CD4-positive, alpha-beta T cell (primary cell): Measurements from ENCODE around the gene PLCB1. TPM values are rescaled to one million over a fixed set of nuclear protein-coding genes. Genes with fewer than 3 reads are reported as not detected.

ENCODE experiments used
- ATAC-seq: fragments of 200-7000 bp; cut with Tn5 transposase; one replicate; pipeline ENCODE4 v1.10.0; 2022; ENCODE audit warnings: mild to moderate bottlenecking; ENCODE audit not compliant: poor library complexity
- CTCF ChIA-PET: fragments of 350-600 bp; sonication (Branson Sonifier 250); formaldehyde crosslinking; loops from one replicate; lab custom pipeline; 2021; ENCODE audit warnings: antibody characterized with exemption, inconsistent platforms; lab: Charles Lee
- POLR2A ChIA-PET: fragments of 350-600 bp; sonication (Branson Sonifier 250); formaldehyde crosslinking; loops from one replicate; lab custom pipeline; 2021; ENCODE audit warnings: antibody characterized with exemption, inconsistent platforms; lab: Charles Lee
- DNase-seq, 14 experiments: peaks; one replicate each; pipeline ENCODE4 v3.0.0-alpha.2; 2013 to 2020; ENCODE audit warnings: mixed read lengths in 2 of 14
- H3K27ac ChIP-seq, 2 donors: one replicate each; pipeline versions ENCODE4 v1.5.1 to v1.7.0; 2013; ENCODE audit warnings: low read length in 2 of 2, low read depth in 1 of 2, mild to moderate bottlenecking in 1 of 2
- H3K27me3 ChIP-seq, 2 experiments: 1 replicate in 1 of 2; 2 replicates in 1 of 2; pipeline versions ENCODE4 v1.6.1 to v1.7.0; 2013; ENCODE audit warnings: low read length in 2 of 2, control low read depth in 1 of 2, mild to moderate bottlenecking in 1 of 2, moderate library complexity in 1 of 2; ENCODE audit not compliant: insufficient read depth in 2 of 2, control insufficient read depth in 1 of 2
- H3K36me3 ChIP-seq: one replicate; pipeline ENCODE4 v1.6.1; 2013; ENCODE audit warnings: low read length, control low read depth; ENCODE audit not compliant: insufficient read depth
- H3K4me1 ChIP-seq: one replicate; pipeline ENCODE4 v1.6.1; 2013; ENCODE audit warnings: low read length, control low read depth; ENCODE audit not compliant: insufficient read depth
- H3K4me3 ChIP-seq: one replicate; pipeline ENCODE4 v1.5.1; 2013; ENCODE audit warnings: mild to moderate bottlenecking, low read length, moderate library complexity
- H3K9me3 ChIP-seq, 2 experiments: 1 replicate in 1 of 2; 2 replicates in 1 of 2; pipeline versions ENCODE4 v1.6.1 to v1.7.0; 2013; ENCODE audit warnings: low read length in 2 of 2, mild to moderate bottlenecking in 2 of 2, control low read depth in 1 of 2, moderate library complexity in 1 of 2; ENCODE audit not compliant: control insufficient read depth in 1 of 2, insufficient read depth in 1 of 2
- H3K27ac Mint-ChIP-seq: one replicate; pipeline ENCODE4 v1.8.0; 2020; ENCODE audit warnings: mixed read lengths
- H3K27me3 Mint-ChIP-seq: one replicate; pipeline ENCODE4 v1.8.0; 2021; ENCODE audit warnings: mixed read lengths
- H3K36me3 Mint-ChIP-seq: one replicate; pipeline ENCODE4 v1.8.0; 2021; ENCODE audit warnings: low read depth, mixed read lengths
- H3K4me1 Mint-ChIP-seq: one replicate; pipeline ENCODE4 v1.8.0; 2021; ENCODE audit warnings: low read depth, mixed read lengths
- H3K4me3 Mint-ChIP-seq: one replicate; pipeline ENCODE4 v1.8.0; 2020; ENCODE audit warnings: mild to moderate bottlenecking, mixed read lengths
- H3K9me3 Mint-ChIP-seq: one replicate; pipeline ENCODE4 v1.8.0; 2020; ENCODE audit warnings: mixed read lengths
- intact Hi-C, 2 experiments: fragments of 100-400 bp; cut with DNase I in 1 of 2; cut with micrococcal nuclease in 1 of 2; formaldehyde crosslinking; loops; one replicate each; pipeline versions ENCODE4 v1.15.1 to v1.9.0; 2023 to 2025; cut with DNase I, micrococcal nuclease
- total RNA-seq, 174 experiments: library from RNA in 2 of 174; stranded (reverse) in 2 of 174; gene quantifications; one replicate each; pipeline ENCODE4 v1.2.3 and lab custom pipeline; 2021 to 2026
- TF ChIP-seq, protein P1 (sequence below): fragments of 200-600 bp; IDR thresholded peaks from one replicate; pipeline ENCODE4 v1.8.0; 2022; ENCODE audit warnings: antibody characterized with exemption, mild to moderate bottlenecking

PLCB1 gene
- total RNA-seq, 2 experiments from 2014 or later, result 3.8 to 5.6 TPM

DNA sequence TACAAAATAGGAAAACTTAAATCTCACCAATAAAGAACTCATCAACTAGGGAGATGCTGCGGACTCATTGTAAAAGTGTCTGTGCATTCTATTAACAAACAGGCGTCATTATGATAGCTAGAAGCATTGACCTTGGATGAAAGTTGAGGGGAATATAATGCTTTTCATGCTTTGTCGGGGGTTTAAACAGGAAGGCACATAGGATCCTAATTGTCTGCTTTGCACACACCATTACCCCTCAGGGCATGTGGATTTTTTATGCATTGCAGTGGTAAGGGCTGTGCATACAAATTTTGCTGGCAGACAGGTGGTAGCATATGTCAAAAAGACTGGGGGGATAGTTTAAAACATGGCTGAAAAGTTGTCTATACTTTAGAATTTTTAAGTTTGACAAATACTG, 488.9 kb downstream of the PLCB1 start:
- Histone ChIP-seq H3K4me1 (no peaks in the 10 kb centered on the region), H3K36me3 (no peaks in the 10 kb centered on the region), H3K4me3 (no peak overlapping the region), H3K9me3 (no peaks in the 10 kb centered on the region), H3K27ac (no peak overlapping the region), H3K27me3 (no peaks in the 10 kb centered on the region)
- ATAC-seq, result no peak
- POLR2A ChIA-PET, result interaction anchor here (0.5 to 0.6 kb wide), 2 partner anchors 84 to 156 kb away, joined by 3 read pairs; no protein-coding TSS in a partner anchor
- no peak for DNase-seq
- intact Hi-C loops, result no loop called here
- Mint-ChIP-seq H3K27me3 (no peaks in the 10 kb centered on the region), H3K27ac (no peak overlapping the region), H3K36me3 (no peaks in the 10 kb centered on the region), H3K9me3 (no peaks in the 10 kb centered on the region), H3K4me1 (no peaks in the 10 kb centered on the region), H3K4me3 (no peak overlapping the region)
- TF ChIP-seq, protein P1, sequence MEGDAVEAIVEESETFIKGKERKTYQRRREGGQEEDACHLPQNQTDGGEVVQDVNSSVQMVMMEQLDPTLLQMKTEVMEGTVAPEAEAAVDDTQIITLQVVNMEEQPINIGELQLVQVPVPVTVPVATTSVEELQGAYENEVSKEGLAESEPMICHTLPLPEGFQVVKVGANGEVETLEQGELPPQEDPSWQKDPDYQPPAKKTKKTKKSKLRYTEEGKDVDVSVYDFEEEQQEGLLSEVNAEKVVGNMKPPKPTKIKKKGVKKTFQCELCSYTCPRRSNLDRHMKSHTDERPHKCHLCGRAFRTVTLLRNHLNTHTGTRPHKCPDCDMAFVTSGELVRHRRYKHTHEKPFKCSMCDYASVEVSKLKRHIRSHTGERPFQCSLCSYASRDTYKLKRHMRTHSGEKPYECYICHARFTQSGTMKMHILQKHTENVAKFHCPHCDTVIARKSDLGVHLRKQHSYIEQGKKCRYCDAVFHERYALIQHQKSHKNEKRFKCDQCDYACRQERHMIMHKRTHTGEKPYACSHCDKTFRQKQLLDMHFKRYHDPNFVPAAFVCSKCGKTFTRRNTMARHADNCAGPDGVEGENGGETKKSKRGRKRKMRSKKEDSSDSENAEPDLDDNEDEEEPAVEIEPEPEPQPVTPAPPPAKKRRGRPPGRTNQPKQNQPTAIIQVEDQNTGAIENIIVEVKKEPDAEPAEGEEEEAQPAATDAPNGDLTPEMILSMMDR, result no peak
- CTCF ChIA-PET, result interaction anchor here (0.8 kb wide), 1 partner anchor 9 kb away, joined by 3 read pairs; no protein-coding TSS in a partner anchor

DNA sequence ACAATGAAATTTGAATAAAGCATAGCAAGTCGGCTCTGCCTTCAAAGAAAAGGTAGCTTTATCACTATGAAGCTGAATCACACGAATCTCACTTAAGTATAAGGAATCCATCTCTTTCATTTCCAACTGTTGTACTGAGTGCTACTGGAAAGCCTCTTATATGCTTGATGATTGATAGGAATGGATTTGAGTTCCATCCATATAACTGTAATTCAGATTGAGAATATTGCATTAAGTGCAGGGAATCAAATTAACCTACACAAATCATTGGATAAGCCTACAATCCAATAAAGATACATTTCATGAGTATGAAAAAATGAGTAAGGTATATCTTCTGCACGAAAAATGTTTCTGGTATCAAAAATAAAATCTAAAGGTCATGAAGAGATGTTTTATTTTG, 492.0 kb downstream of the PLCB1 start:
- no peak overlapping the region for H3K27ac Mint-ChIP-seq
- no peak for DNase-seq
- Histone ChIP-seq H3K36me3 (no peaks in the 10 kb centered on the region), H3K27ac (no peak overlapping the region), H3K9me3 (no peaks in the 10 kb centered on the region), H3K27me3 (no peaks in the 10 kb centered on the region), H3K4me1 (no peaks in the 10 kb centered on the region), H3K4me3 (no peak overlapping the region)
- TF ChIP-seq, protein P1, result no peak
- intact Hi-C loops, result no loop called here
- H3K4me1 Mint-ChIP-seq, result no peaks in the 10 kb centered on the region
- H3K4me3 Mint-ChIP-seq, result no peak overlapping the region
- H3K9me3 Mint-ChIP-seq, result no peaks in the 10 kb centered on the region
- ChIA-PET CTCF (interaction anchor here (1.1 kb wide), 1 partner anchor 126 kb away, joined by 3 read pairs; no protein-coding TSS in a partner anchor), POLR2A (no interaction called here)
- no peak for ATAC-seq
- no peaks in the 10 kb centered on the region for H3K36me3 Mint-ChIP-seq
- H3K27me3 Mint-ChIP-seq, result no peaks in the 10 kb centered on the region

DNA sequence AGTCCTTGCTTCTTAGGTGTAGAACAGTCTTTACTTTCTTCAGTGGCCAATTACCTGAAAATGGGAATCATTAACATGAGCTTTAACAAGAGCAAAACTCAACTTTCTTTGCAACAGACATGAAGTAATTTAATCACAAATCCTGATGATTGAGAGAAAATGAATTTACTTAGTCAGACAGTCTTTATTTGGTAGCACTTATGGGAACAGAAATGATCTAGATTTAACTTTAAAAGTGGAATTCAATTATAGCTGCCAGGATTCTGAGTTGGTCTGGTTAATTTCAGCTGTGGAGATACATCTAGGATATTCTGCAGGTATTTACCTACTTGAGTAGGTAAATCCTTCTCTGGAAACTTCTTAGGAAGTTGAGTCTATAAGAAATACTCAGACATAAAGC, 492.6 kb downstream of the PLCB1 start:
- Histone ChIP-seq H3K9me3 (no peaks in the 10 kb centered on the region), H3K36me3 (no peaks in the 10 kb centered on the region), H3K4me3 (no peak overlapping the region), H3K4me1 (no peaks in the 10 kb centered on the region), H3K27ac (no peak overlapping the region), H3K27me3 (no peaks in the 10 kb centered on the region)
- TF ChIP-seq, protein P1, result no peak
- ChIA-PET POLR2A (no interaction called here), CTCF (no interaction called here)
- DNase-seq, result no peak
- Mint-ChIP-seq H3K27me3 (no peaks in the 10 kb centered on the region), H3K4me1 (no peaks in the 10 kb centered on the region), H3K9me3 (no peaks in the 10 kb centered on the region), H3K27ac (no peak overlapping the region), H3K4me3 (no peak overlapping the region), H3K36me3 (no peaks in the 10 kb centered on the region)
- ATAC-seq, result no peak
- intact Hi-C loops, result no loop called here
